Placental epithelial cell (primary cell): ENCODE results near the gene ZRANB1. TPM values are rescaled to one million over a fixed set of nuclear protein-coding genes. Genes with fewer than 3 reads are reported as not detected.

Experiments
- small RNA-seq: library from RNA; depleted of rRNA; stranded (forward); fragments of <200 nt; gene quantifications from one replicate; pipeline ENCODE3, GENCODE V24; 2012
- total RNA-seq: library from RNA; depleted of rRNA; stranded (reverse); fragments of >200 nt; gene quantifications from 2 replicates; pipeline ENCODE4 v1.2.3, GENCODE V29; 2012

The ZRANB1 gene
- 21.6 and 24.8 TPM in 2 replicates for total RNA-seq

DNA sequence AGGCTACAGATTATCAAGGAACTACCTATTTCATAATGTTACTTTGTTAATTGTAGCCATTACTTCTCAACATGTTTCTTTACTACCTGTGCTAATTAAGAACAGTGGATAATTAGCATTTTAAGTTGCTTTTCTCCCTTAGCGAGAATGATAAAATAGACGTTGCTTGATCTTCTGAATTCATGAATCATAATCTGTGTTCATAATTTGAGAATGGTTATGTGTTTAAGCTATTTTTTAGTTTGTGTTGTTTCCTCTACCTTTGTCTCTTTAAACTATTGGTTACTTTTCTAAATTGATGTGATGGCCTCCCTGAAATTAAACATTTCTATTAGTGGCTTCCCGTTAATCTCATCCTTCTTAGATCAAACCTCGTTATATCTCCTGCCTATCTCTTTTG is at the start of gene ZRANB1:
Gene ZRANB1 (plus strand): TSS at position 301 of the 400 bp plus-strand sequence. CDS start 371 bp downstream, outside the sequence.

Small RNAs within 50 kb of the gene (small RNA-seq; reads per million reads assigned to genes)
- 0.17 reads per million for gene MIR4296

Other genes with a start within 250 kb of the ZRANB1 start
- 72.2 and 77.0 TPM in 2 replicates for gene FAM53B, start 197.7 kb upstream of the ZRANB1 start, total RNA-seq
- 15.0 and 15.7 TPM in 2 replicates for gene EEF1AKMT2, start 150.2 kb upstream of the ZRANB1 start, total RNA-seq
- gene ABRAXAS2, start 140.3 kb upstream of the ZRANB1 start, total RNA-seq: 12.2 and 13.3 TPM in 2 replicates
- 136 and 140 TPM in 2 replicates for gene CTBP2, start 218.4 kb downstream of the ZRANB1 start, total RNA-seq